ENCODE measurements around the gene CCDC6. TPM values are rescaled to one million over a fixed set of nuclear protein-coding genes. Genes with fewer than 3 reads are reported as not detected.

CCDC6 gene
- total and polyA plus RNA-seq, 9 of the 15 experiments (the other 6 are each of a cell fraction or from before 2014, with no cell fraction given) = 10.4 to 41.0 (median 20.9) TPM

DNA sequence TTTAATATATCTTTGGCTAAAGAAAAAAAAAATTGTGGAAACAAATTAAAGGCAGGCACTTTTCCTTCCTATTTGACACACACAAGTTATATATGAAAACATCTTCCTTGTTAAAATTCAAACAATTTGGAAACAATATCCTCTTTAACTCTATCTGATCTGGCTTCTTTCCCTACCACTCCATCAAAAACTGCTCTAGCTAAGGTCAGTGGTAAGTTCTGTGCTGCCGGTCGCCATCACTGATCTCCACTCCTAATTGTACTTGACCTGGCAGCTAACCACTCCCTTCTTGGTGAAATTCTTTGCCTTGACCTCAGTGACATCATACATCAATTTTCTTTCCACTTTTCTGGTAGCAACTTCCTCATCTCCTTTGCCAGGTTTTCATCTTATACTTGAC lies 105.2 kb downstream of the CCDC6 start:
- BruUV-seq (replicated peaks) = no TSS peak
- no peaks in the 10 kb centered on the region for H3K4me1 ChIP-seq (replicated peaks in 1 of 2; ENCODE audit: control insufficient read depth in 2 of 2, insufficient read depth in 2 of 2, low read length in 2 of 2)
- H3K36me3 ChIP-seq (ENCODE audit: control insufficient read depth, insufficient read depth, low read length) = peaks cover 81% of the 10 kb centered on the region
- no peaks in the 10 kb centered on the region for H3K27me3 ChIP-seq (ENCODE audit: control insufficient read depth in 2 of 2, insufficient read depth in 2 of 2, low read length in 2 of 2)
- intact Hi-C loops (cut with micrococcal nuclease) (no loop called here), in situ Hi-C loops (cut with MboI) (loop anchor here (25.0 kb wide), 2 partner anchors 839 to 1014 kb away; no protein-coding TSS in a partner anchor)
- no peak overlapping the region for H3K4me2 ChIP-seq (ENCODE audit: insufficient read depth, low read length)
- ChIA-PET POLR2A (interaction anchor here (1.2 kb wide), 1 partner anchor 37 kb away, joined by 3 read pairs; no protein-coding TSS in a partner anchor), CTCF (ENCODE audit: low intra/inter-chr PET ratio) (no interaction called here)
- H4K20me1 ChIP-seq (replicated peaks; ENCODE audit: control insufficient read depth, insufficient read depth, low read length) = no peaks in the 10 kb centered on the region
- no peak for TF ChIP-seq ETV6 (IDR thresholded peaks at IDR 0.05; ENCODE audit: borderline replicate concordance in 1 of 2, low read depth in 2 of 2, low read length in 1 of 2)
- no peak for TF ChIP-seq ETV6 (CRISPR knock-in tag; IDR thresholded peaks at IDR 0.05; ENCODE audit: borderline replicate concordance)
- TF ChIP-seq GATAD2A (IDR thresholded peaks at IDR 0.05) = no peak
- TF ChIP-seq OTX1 (CRISPR knock-in tag; IDR thresholded peaks at IDR 0.05) = no peak
- no peak for TF ChIP-seq ZNF696 (CRISPR knock-in tag; conservative IDR thresholded peaks at IDR 0.05)
- no peak overlapping the region for H3K9ac ChIP-seq (ENCODE audit: insufficient read depth in 1 of 2, low read depth in 2 of 2, low read length in 2 of 2)
- H3K9me3 ChIP-seq (replicated peaks; ENCODE audit: control insufficient read depth, insufficient read depth, low read depth, low read length) = no peaks in the 10 kb centered on the region
- no peak for ATAC-seq
- DNase-seq (ENCODE audit: extremely low read depth in 1 of 4, low spot score in 3 of 4) = no peak
- no peak overlapping the region for H3K4me3 ChIP-seq
- no peaks in the 10 kb centered on the region for H3K9me1 ChIP-seq (ENCODE audit: control insufficient read depth, insufficient read depth, low read length)
- no peak for FAIRE-seq
- 91% methylated on average over 2 of the region's 2 CpGs for WGBS (ENCODE audit: insufficient coverage, low coverage, missing lambda C conversion rate)
- no peak overlapping the region for H3K27ac ChIP-seq (ENCODE audit: extremely low read depth, low read depth, low read length)
- H3K79me2 ChIP-seq (ENCODE audit: control insufficient read depth, insufficient read depth, low read length) = no peaks in the 10 kb centered on the region
- H2AFZ ChIP-seq (ENCODE audit: low read depth, low read length) = no peak overlapping the region

DNA sequence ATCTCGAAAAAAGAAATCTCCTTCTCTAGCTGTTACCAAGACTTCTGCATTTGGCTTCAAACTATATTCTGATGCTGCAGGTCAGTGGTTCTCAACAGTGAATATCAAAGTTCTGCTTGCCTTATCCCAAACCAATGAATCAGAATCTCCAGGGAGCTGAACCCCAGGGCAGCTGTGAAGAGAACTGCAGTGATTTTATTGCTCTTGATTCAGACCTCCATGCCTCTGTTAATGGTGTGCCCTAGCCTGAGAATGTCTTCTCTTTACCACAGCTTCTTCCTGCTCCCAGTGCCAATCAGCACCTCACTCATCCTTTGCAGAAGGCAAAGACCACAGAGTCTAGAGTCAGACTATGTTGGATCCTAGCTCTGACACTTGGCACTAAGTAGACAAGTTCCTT lies 106.9 kb downstream of the CCDC6 start:
- ATAC-seq = no peak
- no peak for FAIRE-seq
- Histone ChIP-seq H3K4me3 (no peak overlapping the region), H2AFZ (ENCODE audit: low read depth, low read length) (no peak overlapping the region), H3K4me2 (ENCODE audit: insufficient read depth, low read length) (no peak overlapping the region), H3K79me2 (ENCODE audit: control insufficient read depth, insufficient read depth, low read length) (no peaks in the 10 kb centered on the region), H3K27me3 (ENCODE audit: control insufficient read depth in 2 of 2, insufficient read depth in 2 of 2, low read length in 2 of 2) (no peaks in the 10 kb centered on the region), H3K9me3 (replicated peaks; ENCODE audit: control insufficient read depth, insufficient read depth, low read depth, low read length) (no peaks in the 10 kb centered on the region), H3K36me3 (ENCODE audit: control insufficient read depth, insufficient read depth, low read length) (peaks cover 71% of the 10 kb centered on the region), H3K9ac (ENCODE audit: insufficient read depth in 1 of 2, low read depth in 2 of 2, low read length in 2 of 2) (no peak overlapping the region), H3K4me1 (replicated peaks in 1 of 2; ENCODE audit: control insufficient read depth in 2 of 2, insufficient read depth in 2 of 2, low read length in 2 of 2) (no peaks in the 10 kb centered on the region), H3K27ac (ENCODE audit: extremely low read depth, low read depth, low read length) (no peak overlapping the region), H3K9me1 (ENCODE audit: control insufficient read depth, insufficient read depth, low read length) (no peaks in the 10 kb centered on the region), H4K20me1 (replicated peaks; ENCODE audit: control insufficient read depth, insufficient read depth, low read length) (no peaks in the 10 kb centered on the region)
- no TSS peak for BruUV-seq (replicated peaks)
- 100% methylated on average over 1 of the region's 1 CpG for WGBS (ENCODE audit: insufficient coverage, low coverage, missing lambda C conversion rate)
- ChIA-PET POLR2A (interaction anchor here (0.8 kb wide), 1 partner anchor 19 kb away, joined by 3 read pairs; no protein-coding TSS in a partner anchor), CTCF (ENCODE audit: low intra/inter-chr PET ratio) (no interaction called here)
- intact Hi-C loops (cut with micrococcal nuclease) (no loop called here), in situ Hi-C loops (cut with MboI) (no loop called here)
- DNase-seq (ENCODE audit: extremely low read depth in 1 of 4, low spot score in 3 of 4) = no peak
- TF ChIP-seq MIER1 (IDR thresholded peaks at IDR 0.05; ENCODE audit: low read depth) (no peak), ZNF764 (CRISPR knock-in tag; IDR thresholded peaks at IDR 0.05; ENCODE audit: low read depth) (no peak), ZNF586 (CRISPR knock-in tag; conservative IDR thresholded peaks at IDR 0.05) (no peak), FOXA1 (IDR thresholded peaks at IDR 0.05; ENCODE audit: borderline replicate concordance) (no peak), ZNF75A (CRISPR knock-in tag; IDR thresholded peaks at IDR 0.05) (no peak), ZNF561 (CRISPR knock-in tag; conservative IDR thresholded peaks at IDR 0.05) (no peak), ILF3 (IDR thresholded peaks at IDR 0.05; ENCODE audit: borderline replicate concordance) (no peak), ZBTB17 (CRISPR knock-in tag; IDR thresholded peaks at IDR 0.05) (no peak)
- TF ChIP-seq, protein P1, sequence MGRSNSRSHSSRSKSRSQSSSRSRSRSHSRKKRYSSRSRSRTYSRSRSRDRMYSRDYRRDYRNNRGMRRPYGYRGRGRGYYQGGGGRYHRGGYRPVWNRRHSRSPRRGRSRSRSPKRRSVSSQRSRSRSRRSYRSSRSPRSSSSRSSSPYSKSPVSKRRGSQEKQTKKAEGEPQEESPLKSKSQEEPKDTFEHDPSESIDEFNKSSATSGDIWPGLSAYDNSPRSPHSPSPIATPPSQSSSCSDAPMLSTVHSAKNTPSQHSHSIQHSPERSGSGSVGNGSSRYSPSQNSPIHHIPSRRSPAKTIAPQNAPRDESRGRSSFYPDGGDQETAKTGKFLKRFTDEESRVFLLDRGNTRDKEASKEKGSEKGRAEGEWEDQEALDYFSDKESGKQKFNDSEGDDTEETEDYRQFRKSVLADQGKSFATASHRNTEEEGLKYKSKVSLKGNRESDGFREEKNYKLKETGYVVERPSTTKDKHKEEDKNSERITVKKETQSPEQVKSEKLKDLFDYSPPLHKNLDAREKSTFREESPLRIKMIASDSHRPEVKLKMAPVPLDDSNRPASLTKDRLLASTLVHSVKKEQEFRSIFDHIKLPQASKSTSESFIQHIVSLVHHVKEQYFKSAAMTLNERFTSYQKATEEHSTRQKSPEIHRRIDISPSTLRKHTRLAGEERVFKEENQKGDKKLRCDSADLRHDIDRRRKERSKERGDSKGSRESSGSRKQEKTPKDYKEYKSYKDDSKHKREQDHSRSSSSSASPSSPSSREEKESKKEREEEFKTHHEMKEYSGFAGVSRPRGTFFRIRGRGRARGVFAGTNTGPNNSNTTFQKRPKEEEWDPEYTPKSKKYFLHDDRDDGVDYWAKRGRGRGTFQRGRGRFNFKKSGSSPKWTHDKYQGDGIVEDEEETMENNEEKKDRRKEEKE (IDR thresholded peaks at IDR 0.05; ENCODE audit: borderline replicate concordance in 1 of 2, control insufficient read depth in 1 of 2, low read depth in 2 of 2, low read length in 1 of 2) = no peak
